GM20000 (cell line): ENCODE data around the gene POMT2.

Source experiments
- DNase-seq: peaks from one replicate; pipeline ENCODE4 v3.0.0; 2012; ENCODE audit warnings: low spot score
- CTCF ChIP-seq: IDR thresholded peaks from 2 replicates; pipeline ENCODE4 v1.5.1; 2012; ENCODE audit warnings: mild to moderate bottlenecking, control low read depth; ENCODE audit errors: extremely low read depth, missing control alignments

POMT2 gene

GRCh38 chr14:77246784-77247183 is 73.9 kb downstream of the POMT2 start:
- DNase-seq: no peak
- TF ChIP-seq CTCF: no peak

GRCh38 chr14:77245820-77246219 is 74.9 kb downstream of the POMT2 start:
- no peak for TF ChIP-seq CTCF
- no peak for DNase-seq

DNA sequence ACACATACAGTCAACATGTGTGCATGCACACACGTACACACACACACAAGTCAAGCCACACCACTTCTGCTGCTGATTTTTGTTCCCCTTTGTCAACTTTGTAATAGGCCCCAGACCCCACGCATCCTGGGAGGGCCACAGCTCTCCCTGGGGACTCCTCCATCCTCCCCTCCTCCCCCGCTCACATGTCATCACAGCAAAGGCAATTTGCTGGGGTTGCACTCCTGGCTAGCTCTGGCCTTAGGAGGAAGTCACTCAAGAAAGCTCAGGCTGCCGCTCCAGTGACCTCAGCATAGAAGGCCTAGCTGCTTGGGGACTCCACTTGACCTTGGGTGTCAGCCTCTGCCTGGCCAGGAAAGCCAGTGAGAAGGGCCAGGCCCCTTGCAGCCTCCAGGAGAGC is 76.8 kb downstream of the POMT2 start:
- no peak for DNase-seq
- TF ChIP-seq CTCF: no peak

GRCh38 chr14:77242752-77243151 is 77.9 kb downstream of the POMT2 start:
- no peak for DNase-seq
- TF ChIP-seq CTCF: no peak

- no peak for TF ChIP-seq CTCF
- DNase-seq: no peak
These were observed 78.7 kb downstream of the POMT2 start for GRCh38 chr14:77241955-77242354.

- TF ChIP-seq CTCF: no peak
- DNase-seq: no peak
These were observed 80.3 kb downstream of the POMT2 start for GRCh38 chr14:77240336-77240915.

DNA sequence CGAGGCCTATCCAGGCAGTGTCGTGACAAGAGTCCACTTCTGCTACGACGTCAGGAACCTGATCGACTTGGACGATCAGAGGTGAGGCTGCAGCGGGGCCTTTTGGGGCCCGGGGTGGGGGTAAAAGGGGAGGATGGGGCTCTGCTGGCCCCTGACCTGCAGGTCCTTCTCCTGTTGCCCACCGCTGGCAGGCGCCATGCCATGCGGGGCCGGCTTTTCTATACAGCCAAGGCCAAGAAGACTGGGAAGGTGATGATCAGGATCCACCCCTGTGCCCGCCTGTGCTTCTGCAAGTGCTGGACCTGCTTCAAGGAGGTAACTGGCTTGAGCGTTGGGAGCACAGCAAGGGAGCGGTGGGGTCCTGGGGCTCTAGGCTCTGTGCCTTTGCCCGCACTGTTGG is 81.3 kb downstream of the POMT2 start:
- no peak for TF ChIP-seq CTCF
- DNase-seq: no peak

GRCh38 chr14:77238996-77239395 is 81.7 kb downstream of the POMT2 start:
- DNase-seq: no peak
- TF ChIP-seq CTCF: no peak
